GM13976 (cell line): ENCODE data around the gene NPHP3.

ENCODE experiments used
- DNase-seq: peaks from one replicate; pipeline ENCODE4 v3.0.0; 2012; ENCODE audit warnings: low spot score
- CTCF ChIP-seq: IDR thresholded peaks from 2 replicates; pipeline ENCODE4 v1.5.1; 2012; ENCODE audit warnings: borderline replicate concordance, mild to moderate bottlenecking; ENCODE audit not compliant: insufficient read depth; ENCODE audit errors: extremely low read depth, missing control alignments, control extremely low read depth
- in situ Hi-C: fragments of 300-500 bp; cut with MboI; formaldehyde crosslinking; loops from one replicate; pipeline ENCODE4 v1.12.0; 2022; ENCODE audit warnings: low sequenced_read_pairs, mixed read lengths, inconsistent platforms; ENCODE audit not compliant: unreplicated experiment

The NPHP3 gene

GRCh38 chr3:132637590-132637989 is 84.6 kb downstream of the NPHP3 start:
- DNase-seq = no peak
- in situ Hi-C loops = loop anchor here (25.0 kb wide), 1 partner anchor 100 kb away; no protein-coding TSS in a partner anchor
- no peak for TF ChIP-seq CTCF

- in situ Hi-C loops = loop anchor here (25.0 kb wide), 1 partner anchor 98 kb away; no protein-coding TSS in a partner anchor
- TF ChIP-seq CTCF = no peak
- DNase-seq = no peak
Measured at GRCh38 chr3:132635052-132635451, 87.2 kb downstream of the NPHP3 start.
